Cerebellar cortex (tissue), 1 donor: ENCODE measurements around the gene CA11.

Source experiments
- DNase-seq: peaks from one replicate; pipeline ENCODE4 v3.0.0-alpha.2; 2015; ENCODE audit warnings: low spot score

Gene CA11

GRCh38 chr19:48629297-48629598 is 16.7 kb downstream of the CA11 start:
- no peak for DNase-seq

- no peak for DNase-seq
Measured at GRCh38 chr19:48628486-48629296, 17.3 kb downstream of the CA11 start.

DNA sequence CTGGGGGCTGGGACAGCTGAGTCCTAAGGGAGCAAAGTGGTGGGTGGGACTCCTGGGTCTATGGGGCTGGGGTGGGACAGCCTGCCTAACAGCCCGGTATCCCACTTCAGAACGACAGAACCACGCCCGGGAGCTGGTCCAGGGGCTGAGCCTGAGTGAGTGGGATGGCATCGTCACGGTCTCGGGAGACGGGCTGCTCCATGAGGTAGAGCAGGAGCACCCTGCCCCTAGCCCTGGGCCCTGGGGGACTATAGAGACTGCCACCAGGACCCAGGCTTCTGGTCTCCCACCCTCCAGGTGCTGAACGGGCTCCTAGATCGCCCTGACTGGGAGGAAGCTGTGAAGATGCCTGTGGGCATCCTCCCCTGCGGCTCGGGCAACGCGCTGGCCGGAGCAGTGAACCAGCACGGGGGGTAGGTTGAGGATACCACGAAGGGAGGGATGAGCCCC is 18.1 kb downstream of the CA11 start:
- no peak for DNase-seq

- no peak for DNase-seq
Measured at GRCh38 chr19:48627201-48627864, 18.7 kb downstream of the CA11 start.

- DNase-seq = no peak
Measured at GRCh38 chr19:48625891-48626327, 20.1 kb downstream of the CA11 start.

DNA sequence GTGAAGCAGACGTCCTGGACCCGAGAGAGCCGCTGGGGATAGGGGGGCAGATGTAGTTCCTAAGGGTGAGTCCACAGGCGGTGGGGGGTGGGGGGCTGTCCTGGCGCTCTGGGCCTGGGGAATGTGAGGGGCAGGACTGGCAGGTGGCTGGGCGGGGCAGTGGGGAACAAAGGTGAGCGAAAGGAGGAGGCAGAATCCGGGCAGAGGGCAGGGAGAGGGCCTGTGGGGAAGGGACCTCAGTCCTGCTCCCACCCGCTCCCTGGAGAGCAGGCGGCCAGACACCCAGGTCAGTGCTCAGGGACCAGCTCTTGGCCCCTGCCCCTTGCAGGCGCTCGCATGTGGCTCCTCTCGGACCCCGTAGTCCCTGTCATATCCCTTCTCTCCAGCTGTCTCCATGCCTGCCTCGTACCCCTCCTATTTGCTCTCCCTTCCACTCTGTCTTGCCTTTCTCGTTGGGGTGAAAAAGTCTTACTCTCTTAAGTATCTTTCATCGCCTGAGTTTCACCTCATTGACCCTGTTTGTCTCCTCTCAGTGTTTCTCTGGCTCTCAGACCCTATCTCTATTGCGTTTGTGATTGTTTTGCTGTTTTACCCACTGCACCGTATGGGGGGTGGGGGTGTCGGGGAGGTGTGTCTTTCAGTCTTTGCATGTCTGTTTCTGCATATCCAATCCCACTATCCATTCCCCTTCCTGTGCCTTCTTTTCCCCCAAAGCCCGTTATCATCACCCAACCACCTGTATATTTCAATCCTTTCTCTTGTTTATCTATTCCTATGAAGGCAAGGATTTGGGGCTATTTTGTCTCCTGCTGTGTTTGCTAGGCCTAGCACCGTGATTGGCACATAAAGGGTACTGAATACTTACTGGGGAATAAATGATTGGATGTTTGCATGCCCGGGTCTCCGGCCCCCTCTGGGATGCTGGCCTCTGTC is 20.9 kb downstream of the CA11 start:
- no peak for DNase-seq

DNA sequence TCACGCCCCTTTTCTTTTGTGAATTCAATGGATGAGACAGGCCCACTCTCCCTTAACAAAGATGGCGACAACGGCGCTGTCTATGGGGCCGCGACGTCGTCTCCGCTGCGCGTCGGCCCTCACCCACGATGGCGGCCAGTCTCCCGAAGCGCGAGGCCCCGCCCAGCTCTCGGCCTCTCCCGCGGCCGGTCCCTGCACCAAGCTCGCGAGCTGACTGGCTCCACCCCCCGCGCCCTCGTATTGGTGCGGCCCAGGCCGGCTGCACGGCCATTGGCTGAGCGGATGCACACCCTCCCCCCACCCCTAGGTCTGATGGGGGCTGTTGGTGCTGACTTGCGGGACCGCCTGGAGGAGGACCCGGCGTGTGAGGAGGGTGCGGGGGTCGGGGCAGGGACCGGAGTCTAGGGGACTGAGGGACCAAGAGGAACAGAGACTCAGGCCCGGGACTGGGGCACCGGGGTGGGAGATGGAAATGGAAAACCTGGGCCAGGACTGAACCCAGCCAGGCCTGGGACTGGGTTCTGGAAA is 21.9 kb downstream of the CA11 start:
- peak; percentile 98 for DNase-seq

- no peak for DNase-seq
Measured at GRCh38 chr19:48623556-48624066, 22.4 kb downstream of the CA11 start.

DNA sequence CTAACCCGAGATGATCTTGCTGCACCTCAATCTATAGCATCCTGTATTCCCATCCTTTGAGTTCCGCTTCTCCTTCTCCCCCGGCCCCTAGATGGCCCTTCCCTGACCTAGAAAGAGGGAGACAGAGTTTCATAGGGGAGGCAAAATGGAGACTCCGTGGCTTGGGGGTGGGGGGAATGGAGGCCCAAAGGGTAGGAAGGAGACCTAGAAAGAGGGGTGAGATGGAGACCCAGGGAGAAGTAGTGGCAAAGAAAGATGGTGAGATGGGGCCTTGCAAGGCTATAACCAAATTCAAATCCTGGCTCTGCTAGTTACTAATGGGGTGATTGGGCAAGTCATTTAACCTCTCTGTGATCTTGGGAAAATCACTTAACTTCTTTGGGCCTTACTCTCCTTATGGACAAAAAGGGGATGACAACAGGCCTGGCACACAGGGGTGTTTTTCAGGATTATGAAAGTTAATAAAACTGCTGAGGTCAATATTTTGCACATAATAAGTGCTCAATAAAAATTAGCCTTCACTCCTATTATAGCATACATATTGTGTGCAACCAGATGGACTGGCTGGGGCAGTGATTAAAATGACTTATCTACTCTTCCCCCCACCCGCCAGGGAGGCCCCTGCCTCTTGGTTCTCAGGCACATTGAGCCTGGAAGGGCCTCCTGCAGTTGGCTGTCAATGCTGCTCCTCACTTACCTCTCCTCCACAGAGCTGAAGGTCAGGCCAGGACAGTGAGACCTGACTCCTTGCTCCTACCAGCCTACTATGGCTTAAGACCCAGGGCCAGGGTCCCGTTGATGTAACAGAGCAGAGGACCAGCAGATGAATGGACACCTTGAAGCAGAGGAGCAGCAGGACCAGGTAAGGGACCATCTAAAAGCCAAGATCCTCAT is 26.0 kb downstream of the CA11 start:
- DNase-seq = no peak

DNA sequence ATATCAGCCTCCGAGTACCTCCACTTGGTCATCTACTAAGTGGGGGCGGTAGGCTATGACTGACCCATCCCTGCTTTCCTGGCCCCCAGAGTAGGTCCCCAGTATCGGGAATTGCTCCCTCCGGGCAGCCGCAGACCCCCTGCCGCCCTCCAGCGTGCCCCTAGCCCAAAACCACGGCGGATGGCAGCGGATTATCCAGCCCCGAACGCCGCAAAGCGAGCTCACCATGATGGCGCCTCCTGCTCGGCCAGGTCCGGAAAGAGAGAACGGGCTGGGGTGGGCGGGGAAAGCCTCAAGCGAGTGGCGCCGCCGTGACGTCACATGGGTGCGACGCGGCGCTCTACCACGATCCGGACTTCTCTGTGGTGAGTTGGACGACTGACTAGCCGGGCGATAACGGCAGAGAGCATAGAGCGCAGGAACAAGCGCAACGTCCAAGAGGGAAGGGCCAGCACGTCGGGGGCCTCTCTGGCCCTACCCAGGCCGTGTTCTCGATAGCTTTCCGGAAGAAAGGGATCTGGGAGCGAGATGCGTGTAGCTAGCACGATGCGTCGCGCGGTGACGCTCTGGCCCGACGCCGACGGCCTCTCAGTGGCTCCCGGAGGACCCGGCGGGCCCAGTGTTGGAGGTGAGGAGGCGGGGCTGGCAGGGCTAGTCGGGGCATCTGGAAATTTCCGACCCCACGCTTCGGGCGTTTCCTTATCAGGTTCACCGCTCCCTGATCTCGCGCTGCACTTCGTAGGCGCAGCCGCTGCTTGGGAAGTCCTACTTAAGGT is 26.9 kb downstream of the CA11 start, which contains the start of the genes RPL18 and SPHK2:
Gene RPL18 (minus strand): TSS at position 263 of the 776 bp plus-strand sequence. CDS start 35 bp downstream, at position 228.
Gene SPHK2 (plus strand): TSS at position 591 of the 776 bp plus-strand sequence. CDS start 1,009 bp downstream, outside the sequence.
- DNase-seq = peak; percentile 100

DNA sequence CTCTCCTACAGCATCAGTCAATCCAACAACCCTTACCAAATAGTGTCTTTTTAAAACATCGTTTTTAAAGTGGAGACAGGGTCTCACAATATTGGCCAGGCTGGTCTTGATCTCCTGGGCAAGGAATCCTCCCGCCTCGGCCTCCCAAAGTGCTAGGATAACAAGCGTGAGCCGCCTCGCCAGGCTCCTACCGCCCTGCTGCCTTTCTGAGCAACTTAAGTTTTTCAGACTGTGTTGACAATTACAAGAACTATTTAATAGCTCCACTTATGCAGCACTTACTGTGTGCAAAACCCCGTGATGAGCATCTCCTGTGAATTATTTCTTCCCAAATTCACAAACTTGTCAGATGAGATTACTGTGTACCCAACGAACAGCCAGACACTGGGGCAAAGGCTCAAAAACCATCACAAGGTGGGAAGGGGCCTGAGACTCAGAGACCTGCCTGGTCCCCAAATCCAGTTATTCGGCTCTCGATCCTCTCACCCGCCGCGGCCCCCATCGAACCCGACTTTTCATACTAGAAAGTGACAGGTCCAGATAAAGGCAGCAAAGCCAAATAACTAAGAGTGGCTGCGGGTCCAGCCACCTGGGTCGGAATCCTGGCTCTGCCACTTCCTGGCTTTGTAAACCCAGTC is 27.6 kb downstream of the CA11 start:
- no peak for DNase-seq

DNA sequence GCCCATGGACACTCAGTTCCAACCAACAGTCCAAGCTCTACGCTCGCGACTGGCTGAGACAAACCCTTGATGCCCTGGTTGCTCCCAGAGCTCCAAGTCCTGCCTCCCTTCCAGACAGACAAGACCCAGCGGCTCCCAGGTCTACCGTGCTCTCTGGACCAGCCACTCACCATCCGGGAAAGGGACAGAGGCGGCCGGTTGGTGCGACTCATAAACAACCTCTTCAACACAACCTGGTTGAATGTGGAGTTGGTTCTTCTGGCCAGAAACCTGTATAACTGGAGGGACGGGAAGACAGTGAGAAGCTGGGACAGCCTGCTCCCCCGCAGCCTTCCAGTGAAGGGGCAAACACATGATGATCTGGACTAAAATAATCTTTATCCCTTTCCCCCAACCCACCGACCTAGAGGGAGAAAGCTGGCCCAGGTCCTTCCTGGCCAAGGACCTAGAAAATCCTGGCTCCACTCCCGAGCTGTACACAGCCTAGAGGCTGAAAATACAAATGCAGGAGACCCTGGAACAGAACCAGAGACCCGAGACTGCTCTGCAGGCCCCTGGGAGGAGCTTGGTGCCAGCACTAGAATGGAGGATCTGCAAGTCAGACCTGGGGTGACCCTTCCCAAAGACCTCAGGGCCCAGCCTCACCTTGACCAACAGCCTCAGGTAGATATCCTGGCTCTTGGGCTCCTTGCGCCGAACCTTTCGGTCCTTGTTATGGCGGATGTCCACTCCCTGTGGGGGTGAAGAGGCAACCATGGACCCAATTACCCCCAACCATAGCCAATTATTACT is 28.6 kb downstream of the CA11 start:
- no peak for DNase-seq

DNA sequence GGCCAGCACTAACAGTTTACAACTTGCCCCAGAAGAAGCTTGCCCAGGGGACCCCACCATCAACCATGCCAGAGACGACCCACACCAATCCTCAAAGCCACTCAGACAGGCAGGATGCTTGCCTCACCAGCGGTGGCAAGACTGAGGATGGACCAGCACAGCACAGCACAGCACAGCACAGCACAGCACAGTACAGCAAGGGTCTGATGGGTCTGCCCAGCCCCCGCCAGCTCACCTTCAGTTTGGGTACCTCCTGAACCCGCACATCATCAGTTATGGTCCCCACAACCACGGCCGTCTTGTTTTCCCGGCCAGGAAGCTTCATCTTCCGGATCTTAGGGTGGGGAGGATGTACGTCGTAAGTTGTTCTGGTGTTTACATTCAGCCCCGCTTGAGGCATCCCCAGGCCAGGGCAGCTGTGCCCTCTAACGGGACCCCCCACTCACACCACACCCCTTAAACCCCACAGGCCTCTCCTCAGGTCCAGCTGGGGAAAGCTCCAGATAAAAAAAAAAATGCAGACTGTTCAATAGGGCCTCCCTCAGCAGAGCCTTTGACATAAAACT is 29.4 kb downstream of the CA11 start:
- no peak for DNase-seq

GRCh38 chr19:48616041-48616436 is 29.9 kb downstream of the CA11 start:
- DNase-seq = no peak

GRCh38 chr19:48615231-48616040 is 30.6 kb downstream of the CA11 start:
- no peak for DNase-seq

DNA sequence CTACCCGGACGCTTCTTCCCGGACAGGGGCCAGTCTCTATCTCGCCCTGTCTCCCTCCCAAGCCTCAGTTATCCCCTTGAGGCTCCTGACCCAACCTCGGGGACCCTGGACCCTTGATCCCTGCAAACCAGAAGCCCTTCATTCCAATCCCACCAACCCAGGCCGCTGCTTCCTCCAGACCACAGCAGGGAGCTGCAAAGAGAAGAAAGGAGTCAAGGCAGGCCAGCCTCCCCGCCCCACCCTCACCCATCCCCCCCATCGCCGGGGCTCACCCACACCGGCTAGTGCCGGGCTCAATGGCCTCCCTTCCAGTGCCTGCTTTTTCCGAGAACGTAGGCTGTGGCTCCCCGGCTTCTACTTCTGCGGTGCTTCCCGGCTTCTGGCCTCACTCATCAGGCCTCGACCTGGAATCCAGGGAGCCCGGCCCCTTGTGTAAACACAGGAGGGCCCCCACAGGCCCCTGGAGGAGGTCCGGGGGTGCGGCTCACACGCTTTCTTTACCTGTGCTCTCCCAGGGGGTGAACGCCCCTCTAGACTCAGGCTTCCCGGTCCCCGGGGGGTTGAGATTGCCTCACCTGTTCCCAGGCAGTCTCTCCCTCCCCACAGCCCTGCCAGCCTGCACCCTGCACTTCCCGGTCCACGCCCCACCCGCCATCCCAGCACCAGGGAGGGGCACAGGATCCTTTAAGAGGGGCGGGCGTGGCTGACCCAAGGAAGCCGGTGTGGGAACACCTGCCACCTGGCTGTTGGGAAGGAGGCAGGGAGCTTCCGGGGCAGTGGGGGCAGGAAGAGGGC is 31.4 kb downstream of the CA11 start, which contains the start of gene FAM83E:
Gene FAM83E (minus strand): TSS at position 641 of the 795 bp plus-strand sequence. CDS start 1,704 bp downstream, outside the sequence.
- no peak for DNase-seq
